GM12878 (cell line): Measurements from ENCODE around the gene MAP4K2. TPM values are rescaled to one million over a fixed set of nuclear protein-coding genes. Genes with fewer than 3 reads are reported as not detected.

ENCODE experiments used
- ATF2 ChIP-seq: IDR thresholded peaks from 2 replicates; pipeline ENCODE4 v1.6.1; 2012; ENCODE audit warnings: low read length, inconsistent platforms
- BCLAF1 ChIP-seq: fragments of 450-650 bp; IDR thresholded peaks from 2 replicates; pipeline ENCODE4 v1.6.1; 2017; ENCODE audit warnings: antibody characterized with exemption, mild to moderate bottlenecking, moderate library complexity
- CREB1 ChIP-seq: IDR thresholded peaks from 2 replicates; pipeline ENCODE4 v1.6.1; 2012; ENCODE audit warnings: low read depth, mild to moderate bottlenecking, inconsistent platforms
- IKZF1 ChIP-seq: fragments of 450-650 bp; conservative IDR thresholded peaks from 2 replicates; pipeline ENCODE4 v1.6.1; 2017; ENCODE audit warnings: antibody characterized with exemption, mild to moderate bottlenecking
- IRF5 ChIP-seq: fragments of 450-650 bp; IDR thresholded peaks from 2 replicates; pipeline ENCODE4 v1.6.1; 2017; ENCODE audit warnings: borderline replicate concordance
- MLLT1 ChIP-seq: fragments of 450-650 bp; IDR thresholded peaks from 2 replicates; pipeline ENCODE4 v1.6.1; 2016; ENCODE audit warnings: mild to moderate bottlenecking
- MTA2 ChIP-seq: fragments of 450-650 bp; IDR thresholded peaks from 2 replicates; pipeline ENCODE4 v1.6.1; 2016; ENCODE audit warnings: low read depth, mild to moderate bottlenecking, moderate library complexity
- NFIC ChIP-seq: IDR thresholded peaks from 2 replicates; pipeline ENCODE4 v1.6.1; 2012; ENCODE audit warnings: low read depth, mild to moderate bottlenecking, inconsistent platforms, low read length, moderate library complexity
- RUNX3 ChIP-seq: IDR thresholded peaks from 2 replicates; pipeline ENCODE4 v1.6.1; 2012; ENCODE audit warnings: low read length, inconsistent platforms
- TBL1XR1 ChIP-seq: IDR thresholded peaks from 2 replicates; pipeline ENCODE4 v1.6.1; 2012; ENCODE audit warnings: low read depth, low read length, improper control_type of control experiment
- ZNF207 ChIP-seq: fragments of 450-650 bp; IDR thresholded peaks from 2 replicates; pipeline ENCODE4 v1.6.1; 2014; ENCODE audit warnings: antibody characterized with exemption, mild to moderate bottlenecking, borderline replicate concordance
- polyA plus RNA-seq, 11 experiments: library from polyadenylated mRNA; depleted of rRNA in 4 of 11; unstranded in 6 of 11; stranded (reverse) in 5 of 11; fragments of >200 nt; fragmentation: Nextera tagmentation in 4 of 11; fragmentation: Illumina TruSeq in 1 of 11; extraction: Ambion mirVana in 4 of 11; extraction: Trizol in 1 of 11; gene quantifications; 1 replicate in 1 of 11; 2 replicates in 10 of 11; pipeline versions ENCODE4 v1.2.1 to v1.2.3, GENCODE V29; 2011 to 2016; ENCODE audit warnings: inconsistent platforms in 2 of 11, missing spikeins in 2 of 11, low read depth in 1 of 11
- total RNA-seq, 4 experiments: library from RNA; depleted of rRNA in 3 of 4; stranded (reverse); fragments of >200 nt in 3 of 4; fragmentation: Illumina TruSeq in 1 of 4; extraction: Trizol in 1 of 4; gene quantifications; 2 replicates each; pipeline versions ENCODE4 v1.2.1 to v1.2.3, GENCODE V29; 2013 to 2021
- TF ChIP-seq, protein P1 (sequence below): fragments of 450-650 bp; IDR thresholded peaks from 2 replicates; pipeline ENCODE4 v1.6.1; 2016; ENCODE audit warnings: mild to moderate bottlenecking

MAP4K2 gene
- total and polyA plus RNA-seq, 10 of the 15 experiments (the other 5 are each of a cell fraction or from before 2014, with no cell fraction given): 0.98 to 78.1 (median 48.9) TPM

- peak; percentile 34; the same call in 1 of the 2 replicates for TF ChIP-seq ATF2
- TF ChIP-seq IRF5: no peak
- TF ChIP-seq MLLT1: 0 out of 2 replicates have a peak, but pooled peaks have one; percentile 30
- TF ChIP-seq MTA2: peak; percentile 29; the same call in 1 of the 2 replicates
- no peak for TF ChIP-seq IKZF1
- TF ChIP-seq RUNX3: peak; percentile 75
- peak; percentile 57; the same call in 1 of the 2 replicates for TF ChIP-seq NFIC
- 0 out of 2 replicates have a peak, but pooled peaks have one; percentile 21 for TF ChIP-seq CREB1
- no peak for TF ChIP-seq BCLAF1
- no peak for TF ChIP-seq ZNF207
- TF ChIP-seq, protein P1, sequence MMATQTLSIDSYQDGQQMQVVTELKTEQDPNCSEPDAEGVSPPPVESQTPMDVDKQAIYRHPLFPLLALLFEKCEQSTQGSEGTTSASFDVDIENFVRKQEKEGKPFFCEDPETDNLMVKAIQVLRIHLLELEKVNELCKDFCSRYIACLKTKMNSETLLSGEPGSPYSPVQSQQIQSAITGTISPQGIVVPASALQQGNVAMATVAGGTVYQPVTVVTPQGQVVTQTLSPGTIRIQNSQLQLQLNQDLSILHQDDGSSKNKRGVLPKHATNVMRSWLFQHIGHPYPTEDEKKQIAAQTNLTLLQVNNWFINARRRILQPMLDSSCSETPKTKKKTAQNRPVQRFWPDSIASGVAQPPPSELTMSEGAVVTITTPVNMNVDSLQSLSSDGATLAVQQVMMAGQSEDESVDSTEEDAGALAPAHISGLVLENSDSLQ: peak; percentile 15; the same call in 1 of the 2 replicates
- peak; percentile 29; the same call in 1 of the 2 replicates for TF ChIP-seq TBL1XR1
Observed at GRCh38 chr11:64772303-64773018, 30.6 kb downstream of the MAP4K2 start (continued).
